ENCODE data around the gene TAF1A.

Gene TAF1A

GRCh38 chr1:222523852-222524251, 65.9 kb downstream of the TAF1A start:
- no peaks in the 10 kb centered on the region for H3F3A ChIP-seq (ENCODE audit: insufficient read depth, low read length)
- no peak overlapping the region for H3K4me2 ChIP-seq (ENCODE audit: low read length)
- no peak overlapping the region for H2AFZ ChIP-seq (ENCODE audit: low read length)
- no peaks in the 10 kb centered on the region for H3K9me2 ChIP-seq (ENCODE audit: low read depth, low read length)
- no peak overlapping the region for H3K4me3 ChIP-seq (ENCODE audit: low read depth, low read length, poor library complexity, severe bottlenecking)
- no peak overlapping the region for H3K9ac ChIP-seq (ENCODE audit: low read length)
- H4K20me1 ChIP-seq (ENCODE audit: insufficient read depth, low read length), result no peaks in the 10 kb centered on the region
- TF ChIP-seq CTCF (IDR thresholded peaks at IDR 0.05; ENCODE audit: low read length), result no peak
- no peak for TF ChIP-seq EZH2 (IDR thresholded peaks at IDR 0.05; ENCODE audit: borderline replicate concordance, low read length)
- H3K36me3 ChIP-seq (ENCODE audit: insufficient read depth, low read length), result no peaks in the 10 kb centered on the region
- H3K27ac ChIP-seq (ENCODE audit: low read depth, low read length, poor library complexity, severe bottlenecking), result no peak overlapping the region
- H3K79me2 ChIP-seq (ENCODE audit: insufficient read depth, low read length), result no peaks in the 10 kb centered on the region
- no peaks in the 10 kb centered on the region for H3K27me3 ChIP-seq (ENCODE audit: insufficient read depth, low read length)
- no peaks in the 10 kb centered on the region for H3K9me3 ChIP-seq (ENCODE audit: low read length)
- H3K4me1 ChIP-seq (ENCODE audit: insufficient read depth, low read length, severe bottlenecking), result no peaks in the 10 kb centered on the region

- Histone ChIP-seq H3K36me3 (ENCODE audit: insufficient read depth, low read length) (no peaks in the 10 kb centered on the region), H3K4me3 (ENCODE audit: low read depth, low read length, poor library complexity, severe bottlenecking) (no peak overlapping the region), H3K9ac (ENCODE audit: low read length) (no peak overlapping the region), H3F3A (ENCODE audit: insufficient read depth, low read length) (no peaks in the 10 kb centered on the region), H3K27me3 (ENCODE audit: insufficient read depth, low read length) (no peaks in the 10 kb centered on the region), H3K4me1 (ENCODE audit: insufficient read depth, low read length, severe bottlenecking) (no peaks in the 10 kb centered on the region), H3K27ac (ENCODE audit: low read depth, low read length, poor library complexity, severe bottlenecking) (no peak overlapping the region), H3K79me2 (ENCODE audit: insufficient read depth, low read length) (no peaks in the 10 kb centered on the region), H4K20me1 (ENCODE audit: insufficient read depth, low read length) (no peaks in the 10 kb centered on the region), H3K4me2 (ENCODE audit: low read length) (no peak overlapping the region), H2AFZ (ENCODE audit: low read length) (no peak overlapping the region), H3K9me2 (ENCODE audit: low read depth, low read length) (no peaks in the 10 kb centered on the region), H3K9me3 (ENCODE audit: low read length) (no peaks in the 10 kb centered on the region)
- TF ChIP-seq EZH2 (IDR thresholded peaks at IDR 0.05; ENCODE audit: borderline replicate concordance, low read length) (no peak), CTCF (IDR thresholded peaks at IDR 0.05; ENCODE audit: low read length) (no peak)
These were observed 67.4 kb downstream of the TAF1A start for GRCh38 chr1:222522105-222522915.

- no peak overlapping the region for H2AFZ ChIP-seq (ENCODE audit: low read length)
- H3K36me3 ChIP-seq (ENCODE audit: insufficient read depth, low read length), result no peaks in the 10 kb centered on the region
- no peaks in the 10 kb centered on the region for H3K9me3 ChIP-seq (ENCODE audit: low read length)
- H3K4me1 ChIP-seq (ENCODE audit: insufficient read depth, low read length, severe bottlenecking), result no peaks in the 10 kb centered on the region
- no peaks in the 10 kb centered on the region for H3K27me3 ChIP-seq (ENCODE audit: insufficient read depth, low read length)
- H4K20me1 ChIP-seq (ENCODE audit: insufficient read depth, low read length), result no peaks in the 10 kb centered on the region
- H3K9me2 ChIP-seq (ENCODE audit: low read depth, low read length), result no peaks in the 10 kb centered on the region
- H3K79me2 ChIP-seq (ENCODE audit: insufficient read depth, low read length), result no peaks in the 10 kb centered on the region
- H3K4me3 ChIP-seq (ENCODE audit: low read depth, low read length, poor library complexity, severe bottlenecking), result no peak overlapping the region
- H3K27ac ChIP-seq (ENCODE audit: low read depth, low read length, poor library complexity, severe bottlenecking), result no peak overlapping the region
- TF ChIP-seq EZH2 (IDR thresholded peaks at IDR 0.05; ENCODE audit: borderline replicate concordance, low read length) (no peak), CTCF (IDR thresholded peaks at IDR 0.05; ENCODE audit: low read length) (no peak)
- no peaks in the 10 kb centered on the region for H3F3A ChIP-seq (ENCODE audit: insufficient read depth, low read length)
- no peak overlapping the region for H3K4me2 ChIP-seq (ENCODE audit: low read length)
- H3K9ac ChIP-seq (ENCODE audit: low read length), result no peak overlapping the region
These were observed 68.2 kb downstream of the TAF1A start for GRCh38 chr1:222521299-222522104.
